ENCODE results near the gene PCP4L1.

PCP4L1 gene

GRCh38 chr1:161324020-161324419 is 65.5 kb downstream of the PCP4L1 start:
- no peak for DNase-seq

- DNase-seq, result no peak
These were observed 71.8 kb downstream of the PCP4L1 start for GRCh38 chr1:161330346-161330745.

- DNase-seq, result no peak
These were observed 74.6 kb downstream of the PCP4L1 start for GRCh38 chr1:161333166-161333565.

All from Kasumi-1 (cell line).